ENCODE results near the gene CSH1. TPM values are rescaled to one million over a fixed set of nuclear protein-coding genes. Genes with fewer than 3 reads are reported as not detected.
A peak's percentile ranks its signal among the peaks of the same experiment; 100 is the strongest.
"Not testable (repeated sequence)": the region's sequence is repeated elsewhere in the genome, so short reads cannot be mapped to it uniquely, and the experiment has no call there.

The CSH1 gene
- total and polyA plus RNA-seq, 2 experiments from 2014 or later = 0.68 TPM; not detected in 1

DNA sequence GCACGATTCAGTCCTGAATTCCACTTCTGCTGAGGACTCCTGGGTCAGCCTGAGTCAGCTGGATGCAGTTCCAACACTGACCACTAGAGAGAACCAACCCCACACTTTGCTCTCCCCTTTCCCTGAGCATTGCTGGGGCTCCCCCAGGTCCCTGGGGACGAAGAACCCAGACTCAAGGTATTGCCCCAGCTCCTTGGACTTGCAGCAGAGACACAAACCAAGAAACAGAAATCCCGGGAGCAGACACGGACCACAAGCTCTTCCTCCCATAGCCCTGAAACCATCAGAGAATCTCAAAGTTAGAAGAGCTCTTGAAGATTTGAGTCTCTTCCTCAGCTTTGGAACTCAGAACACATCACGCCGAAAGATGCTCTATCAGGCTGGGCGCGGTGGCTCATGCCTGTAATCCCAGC lies 22.9 kb upstream of the CSH1 start:
- peak; percentile 82 for DNase-seq (ENCODE audit: low spot score)
- Histone ChIP-seq H3K4me1 (ENCODE audit: insufficient read depth) (0 out of 2 replicates have a peak, but pooled peaks cover 4% of the 10 kb centered on the region), H3F3A (replicated peaks; ENCODE audit: low read depth) (no peaks in the 10 kb centered on the region), H4K20me1 (replicated peaks; ENCODE audit: insufficient read depth) (no peaks in the 10 kb centered on the region), H3K4me3 (no peak overlapping the region), H3K9me2 (ENCODE audit: insufficient read depth) (no peaks in the 10 kb centered on the region), H3K4me2 (no peak overlapping the region), H3K27ac (ENCODE audit: low read depth) (no peak overlapping the region), H3K36me3 (ENCODE audit: insufficient read depth) (no peaks in the 10 kb centered on the region), H3K27me3 (ENCODE audit: insufficient read depth) (no peaks in the 10 kb centered on the region), H2AFZ (0 out of 2 replicates have a peak overlapping the region, but pooled peaks have one; percentile 86), H3K79me2 (replicated peaks; ENCODE audit: insufficient read depth) (no peaks in the 10 kb centered on the region)
- Mint-ChIP-seq H3K4me1 (peaks cover 22% of the 10 kb centered on the region), H3K36me3 (ENCODE audit: low read depth) (no peaks in the 10 kb centered on the region), H3K27me3 (ENCODE audit: insufficient read depth, low read depth, poor library complexity) (peaks cover 25% of the 10 kb centered on the region), H3K27ac (no peak overlapping the region), H3K4me3 (peak overlapping the region; percentile 39; the same call in 1 of the 3 replicates), H3K9me3 (no peaks in the 10 kb centered on the region)
- ATAC-seq = peak; percentile 96
- TF ChIP-seq EZH2phosphoT487 (IDR thresholded peaks at IDR 0.05; ENCODE audit: unreplicated experiment) (no peak), CTCF (conservative IDR thresholded peaks at IDR 0.05; ENCODE audit: low read depth in 2 of 2) (peak; percentile 84 to 92), ZNF331 (CRISPR knock-in tag; IDR thresholded peaks at IDR 0.05; ENCODE audit: low read depth) (no peak)

GRCh38 chr17:63918789-63919305 lies 22.5 kb upstream of the CSH1 start, which contains the start of gene GH1:
GH1 (minus strand) TSS chr17:63918839; CDS start chr17:63918776, 63 bp downstream.
- not testable (repeated sequence) for H3K27ac Mint-ChIP-seq; H3K27ac ChIP-seq (ENCODE audit: low read depth)

DNA sequence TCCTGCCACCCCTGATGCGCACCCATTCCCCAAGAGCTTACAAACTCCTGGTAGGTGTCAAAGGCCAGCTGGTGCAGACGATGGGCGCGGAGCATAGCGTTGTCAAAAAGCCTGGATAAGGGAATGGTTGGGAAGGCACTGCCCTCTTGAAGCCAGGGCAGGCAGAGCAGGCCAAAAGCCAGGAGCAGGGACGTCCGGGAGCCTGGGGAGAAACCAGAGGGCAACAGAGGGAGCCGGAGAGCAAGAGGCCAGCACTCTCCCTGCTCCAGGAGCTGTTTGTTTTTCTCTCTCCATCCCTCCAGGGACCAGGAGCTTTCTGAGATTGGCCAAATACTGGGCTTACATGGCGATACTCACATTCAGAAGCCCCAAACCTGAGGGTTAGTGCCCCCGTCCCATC lies 21.9 kb upstream of the CSH1 start:
- Histone ChIP-seq H3F3A (replicated peaks; ENCODE audit: low read depth) (no peaks in the 10 kb centered on the region), H4K20me1 (replicated peaks; ENCODE audit: insufficient read depth) (no peaks in the 10 kb centered on the region), H2AFZ (peak overlapping the region; percentile 87; the same call in 1 of the 2 replicates), H3K4me2 (peak overlapping the region; percentile 79), H3K36me3 (ENCODE audit: insufficient read depth) (no peaks in the 10 kb centered on the region), H3K4me3 (peak overlapping the region; percentile 54), H3K27me3 (ENCODE audit: insufficient read depth) (no peaks in the 10 kb centered on the region), H3K79me2 (replicated peaks; ENCODE audit: insufficient read depth) (no peaks in the 10 kb centered on the region), H3K27ac (ENCODE audit: low read depth) (no peak overlapping the region), H3K9me2 (ENCODE audit: insufficient read depth) (no peaks in the 10 kb centered on the region), H3K4me1 (ENCODE audit: insufficient read depth) (0 out of 2 replicates have a peak, but pooled peaks cover 4% of the 10 kb centered on the region)
- H3K9me3 Mint-ChIP-seq = no peaks in the 10 kb centered on the region
- ATAC-seq = peak; percentile 87
- no peak overlapping the region for H3K27ac Mint-ChIP-seq
- H3K36me3 Mint-ChIP-seq (ENCODE audit: low read depth) = no peaks in the 10 kb centered on the region
- peak; percentile 77 for DNase-seq (ENCODE audit: low spot score)
- peak in 1 of 2 experiments; percentile 49; a peak in 2 of 4 replicates for TF ChIP-seq CTCF (conservative IDR thresholded peaks at IDR 0.05; ENCODE audit: low read depth in 2 of 2)
- TF ChIP-seq ETS1 (IDR thresholded peaks at IDR 0.05) = no peak
- H3K4me1 Mint-ChIP-seq = peaks cover 22% of the 10 kb centered on the region
- peak overlapping the region; percentile 50; the same call in 2 of the 3 replicates for H3K4me3 Mint-ChIP-seq
- H3K27me3 Mint-ChIP-seq (ENCODE audit: insufficient read depth, low read depth, poor library complexity) = peaks cover 25% of the 10 kb centered on the region

More at GRCh38 chr17:63918789-63919305, 22.5 kb upstream of the CSH1 start, which contains the start of gene GH1:
- H3K4me3 ChIP-seq = peak within 1 kb of the TSS; percentile 54
- Mint-ChIP-seq H3K4me1 (peaks cover 22% of the 10 kb centered on the region), H3K4me3 (peak within 1 kb of the TSS; percentile 50; the same call in 2 of the 3 replicates), H3K27me3 (ENCODE audit: insufficient read depth, low read depth, poor library complexity) (peaks cover 25% of the 10 kb centered on the region)
- not testable (repeated sequence) for H3K36me3 ChIP-seq (ENCODE audit: insufficient read depth); H3K4me1 ChIP-seq (ENCODE audit: insufficient read depth); H3K9me2 ChIP-seq (ENCODE audit: insufficient read depth); H4K20me1 ChIP-seq (replicated peaks; ENCODE audit: insufficient read depth); H3K36me3 Mint-ChIP-seq (ENCODE audit: low read depth); H3K27me3 ChIP-seq (ENCODE audit: insufficient read depth); H3K79me2 ChIP-seq (replicated peaks; ENCODE audit: insufficient read depth); H3F3A ChIP-seq (replicated peaks; ENCODE audit: low read depth); H3K9me3 Mint-ChIP-seq; ATAC-seq; DNase-seq (ENCODE audit: low spot score)
- peak within 1 kb of the TSS; percentile 79 for H3K4me2 ChIP-seq
- H2AFZ ChIP-seq = peak within 1 kb of the TSS; percentile 87

Measured in GM23338 (cell line).